Stimulated activated CD4-positive, alpha-beta T cell treated with anti-CD3 and anti-CD28 coated beads, Interleukin-1b, Interleukin-23, amount 100 ng/mL, for 4 hours (primary cell): Measurements from ENCODE around the gene C10orf71.

ENCODE experiments used
- DNase-seq, 2 donors: peaks; one replicate each; pipeline ENCODE4 v3.0.0-alpha.2; 2020; ENCODE audit warnings: low read depth in 2 of 2

The C10orf71 gene

GRCh38 chr10:49292565-49293207 lies 6.3 kb upstream of the C10orf71 start:
- DNase-seq = no peak

DNA sequence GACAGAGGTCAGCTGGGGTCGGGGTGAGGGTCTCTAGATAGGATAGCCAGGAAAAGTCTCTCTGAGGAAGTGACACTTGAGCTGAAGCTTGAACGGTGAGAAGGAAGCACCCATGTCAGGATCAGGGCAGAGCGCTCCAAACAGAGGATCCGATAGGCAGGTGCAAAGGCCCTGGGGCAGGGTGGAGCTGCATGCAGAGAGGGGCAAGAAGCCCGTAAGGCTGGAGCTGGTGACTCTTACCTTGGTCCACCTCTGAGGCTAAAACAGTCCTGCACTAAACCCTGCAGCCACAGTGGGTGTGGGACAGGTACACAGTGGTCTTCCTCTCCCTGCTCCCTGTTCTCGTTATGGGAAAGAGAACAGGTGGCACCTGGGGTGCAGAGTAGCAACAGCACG lies 5.8 kb upstream of the C10orf71 start:
- no peak for DNase-seq

- DNase-seq = no peak
These were observed 4.2 kb upstream of the C10orf71 start for GRCh38 chr10:49294731-49295130.

- DNase-seq = no peak
These were observed 3.7 kb upstream of the C10orf71 start for GRCh38 chr10:49295297-49295696.

GRCh38 chr10:49296382-49296781 lies 2.6 kb upstream of the C10orf71 start:
- no peak for DNase-seq

- DNase-seq = no peak
These were observed 2.1 kb upstream of the C10orf71 start for GRCh38 chr10:49296836-49297235.

GRCh38 chr10:49297818-49298670 lies 926 bp upstream of the C10orf71 start:
- no peak for DNase-seq

- DNase-seq = no peak
These were observed 343 bp upstream of the C10orf71 start for GRCh38 chr10:49298671-49298982.

GRCh38 chr10:49299816-49300139 lies 808 bp downstream of the C10orf71 start:
- no peak for DNase-seq

- no peak for DNase-seq
These were observed 1.4 kb downstream of the C10orf71 start for GRCh38 chr10:49300140-49300974.

- DNase-seq = no peak
These were observed 2.3 kb downstream of the C10orf71 start for GRCh38 chr10:49301302-49301701.

DNA sequence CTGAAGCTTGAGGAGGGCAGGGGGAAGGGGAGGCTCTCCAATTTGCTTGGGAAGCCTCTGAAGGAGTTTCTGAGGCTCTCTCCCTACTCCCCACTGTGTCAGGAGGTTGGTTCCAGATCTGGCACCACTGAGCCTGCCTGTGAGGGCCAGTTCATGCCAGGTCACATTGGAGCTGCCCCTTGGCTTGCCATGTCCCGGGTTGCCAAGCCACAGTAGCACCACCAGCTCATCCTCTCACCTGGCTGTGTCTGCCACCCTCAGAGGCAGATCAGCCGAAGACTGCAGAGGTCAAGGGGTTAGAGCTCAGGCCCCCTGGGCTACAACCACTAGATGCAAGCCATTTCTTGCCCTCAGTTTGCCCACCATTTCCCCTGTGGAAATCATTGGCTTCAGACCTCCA lies 3.1 kb downstream of the C10orf71 start:
- no peak for DNase-seq

- no peak for DNase-seq
These were observed 4.7 kb downstream of the C10orf71 start for GRCh38 chr10:49303711-49304110.

DNA sequence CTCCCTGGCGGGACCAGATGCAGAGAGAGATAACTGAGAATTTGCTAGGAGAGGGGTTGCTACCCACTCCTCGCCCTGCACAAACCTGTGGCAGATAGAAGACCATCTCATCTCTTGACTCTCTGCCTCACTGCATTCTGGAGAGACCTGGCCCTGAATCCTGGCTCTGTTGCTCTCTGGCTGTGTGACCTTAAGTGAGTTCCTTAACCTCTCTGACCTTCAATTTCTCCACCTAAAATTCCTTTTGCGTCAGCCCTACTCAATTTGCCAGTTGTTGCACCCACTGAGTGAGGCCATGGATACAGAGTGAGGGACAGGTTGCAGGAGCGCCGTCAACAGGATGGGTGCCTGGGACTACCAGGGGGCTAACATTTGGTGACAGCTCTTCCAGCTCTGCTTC lies 5.2 kb downstream of the C10orf71 start:
- no peak for DNase-seq

GRCh38 chr10:49307921-49308320 lies 9.0 kb downstream of the C10orf71 start:
- DNase-seq = no peak

- DNase-seq = no peak
These were observed 9.9 kb downstream of the C10orf71 start for GRCh38 chr10:49308881-49309280.

DNA sequence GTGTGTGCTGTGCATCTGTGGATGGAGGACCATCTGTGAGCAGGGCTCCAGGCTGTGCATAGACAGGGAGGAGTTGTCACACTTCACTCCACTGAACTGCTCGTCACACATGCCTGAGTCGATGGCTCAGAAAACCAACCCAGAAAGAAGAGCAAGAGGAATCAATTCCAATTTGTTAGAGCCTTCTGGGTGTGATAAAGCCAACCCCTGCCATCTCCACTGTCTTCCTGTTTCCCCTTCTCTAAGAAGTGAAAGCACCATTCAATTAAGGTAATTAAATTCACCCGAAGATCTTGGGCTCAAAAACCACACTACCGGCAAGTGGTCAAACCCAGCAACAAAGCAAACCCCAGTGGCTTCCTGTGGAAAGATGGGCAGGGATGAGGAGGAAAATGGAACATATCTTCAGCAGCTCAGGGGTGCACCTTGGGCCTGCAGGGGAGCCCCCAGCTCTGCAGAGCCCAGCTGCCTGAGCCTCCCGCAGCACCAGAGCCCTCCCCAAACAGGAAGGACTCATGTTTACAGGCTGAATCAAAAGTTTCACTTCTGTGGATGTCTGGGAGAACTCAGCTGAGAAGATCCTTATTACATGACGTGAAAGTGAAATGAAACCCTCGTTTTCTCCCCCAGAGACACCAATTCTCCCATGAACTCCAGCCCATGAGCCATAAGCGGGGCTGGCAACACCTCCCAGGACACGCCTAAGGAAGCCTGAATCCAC lies 10.9 kb downstream of the C10orf71 start:
- DNase-seq = no peak

DNA sequence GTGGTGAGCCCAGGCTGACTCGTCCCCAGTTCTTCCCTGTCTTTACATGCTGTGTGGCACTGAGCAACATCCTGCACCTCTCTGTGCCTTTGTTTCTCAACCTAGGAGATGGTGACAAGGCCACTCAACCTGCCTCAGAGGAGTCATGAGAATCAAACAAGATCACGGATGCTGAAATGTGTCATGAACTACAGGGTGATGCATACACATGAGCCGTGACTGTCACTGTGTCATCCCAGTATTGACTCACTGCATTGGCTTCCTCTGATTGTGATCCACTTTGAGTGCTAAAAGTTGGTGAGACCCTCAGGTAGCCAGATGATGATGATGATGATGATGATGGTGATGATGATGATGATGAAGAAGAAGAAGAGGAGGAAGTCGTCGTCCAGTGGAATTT lies 11.5 kb downstream of the C10orf71 start:
- DNase-seq = no peak

DNA sequence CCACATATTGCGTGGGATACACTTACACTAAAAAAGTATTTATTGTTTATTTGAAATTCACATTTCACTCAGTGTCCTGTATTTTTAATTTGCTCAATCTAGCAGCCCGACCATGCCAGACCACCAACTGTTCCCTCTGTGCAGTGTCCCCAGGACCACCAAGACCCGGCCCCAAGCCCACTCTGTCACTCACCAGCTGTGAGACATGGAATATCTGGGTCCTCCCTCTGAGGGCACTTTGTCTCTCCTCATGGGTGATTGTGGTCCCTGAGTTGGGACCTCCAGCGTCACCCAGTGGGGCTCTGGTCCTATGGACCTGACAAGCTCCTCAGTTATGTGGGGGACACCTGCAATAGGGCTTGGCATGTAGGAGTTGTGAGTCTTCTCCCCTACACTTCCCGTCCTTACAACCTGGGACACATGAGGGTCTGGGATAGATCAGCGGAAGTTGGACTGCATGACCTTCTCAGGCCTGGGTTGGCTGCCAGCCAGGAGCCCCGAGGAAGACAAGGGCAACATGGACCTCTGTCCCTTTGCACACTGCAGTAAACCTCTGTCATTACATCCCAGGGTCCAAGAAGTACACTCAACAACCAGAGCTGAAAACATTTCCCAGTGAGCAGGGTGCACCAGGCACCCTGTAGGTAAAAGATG lies 12.1 kb downstream of the C10orf71 start:
- DNase-seq = no peak

DNA sequence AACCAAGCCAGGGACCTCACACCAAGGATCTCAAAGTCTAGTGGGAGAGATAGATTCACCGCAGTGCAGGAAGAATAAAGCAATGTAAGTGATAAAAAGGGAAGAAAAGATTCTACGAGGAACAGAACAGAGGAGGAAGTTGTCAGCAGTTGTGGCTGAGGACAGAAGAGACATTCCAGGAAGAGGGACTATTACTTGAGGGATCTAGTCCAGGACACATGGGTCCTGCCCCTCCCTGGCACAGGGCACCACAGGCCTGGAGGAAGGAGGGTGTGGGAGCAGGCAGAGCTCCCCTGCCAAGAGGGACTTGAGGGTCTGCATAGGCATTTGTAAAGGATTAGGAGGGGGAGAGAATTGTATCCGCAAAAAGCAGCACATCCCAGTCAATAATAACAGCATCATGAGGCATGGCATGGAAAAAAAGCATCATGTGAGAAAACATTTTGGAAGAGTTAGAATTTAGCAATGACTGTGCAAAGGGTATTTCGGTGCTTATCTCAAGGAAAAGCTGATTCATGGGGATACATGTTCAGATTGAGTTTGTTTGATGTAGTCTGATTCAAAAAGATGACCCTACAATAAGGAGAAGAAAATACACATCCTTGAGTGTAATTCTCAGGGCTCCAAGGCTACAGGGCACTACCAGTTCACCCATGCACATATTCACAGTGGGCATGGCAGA lies 12.7 kb downstream of the C10orf71 start:
- DNase-seq = no peak

DNA sequence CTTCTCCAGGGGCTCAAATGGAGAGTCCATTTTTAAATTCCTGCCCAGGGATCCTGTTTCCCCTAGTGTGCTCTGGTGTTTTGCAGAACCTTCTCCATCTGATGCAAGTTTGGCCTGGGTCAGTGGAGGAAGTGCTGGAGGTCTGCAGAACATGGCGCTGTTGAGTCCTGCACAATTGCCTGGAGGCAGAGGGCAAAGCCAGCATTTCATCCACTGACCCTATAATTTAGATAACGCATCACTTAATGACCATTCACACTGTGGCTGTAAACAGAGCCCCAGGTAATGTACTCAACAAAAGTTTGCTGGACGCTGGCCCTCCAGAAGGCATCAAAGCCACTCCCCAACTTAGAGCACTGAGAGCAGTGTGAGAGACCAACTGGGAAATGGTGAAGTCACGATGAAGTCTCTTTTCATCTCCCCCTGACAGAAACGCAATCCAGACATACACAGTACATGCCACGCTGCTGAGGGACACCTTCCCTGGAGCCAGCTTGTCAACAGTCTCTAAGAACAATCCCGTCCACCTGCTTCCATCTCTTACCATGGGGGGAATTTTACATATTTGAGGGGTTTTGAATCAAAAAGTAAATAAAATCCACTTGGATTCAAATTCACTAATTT lies 13.4 kb downstream of the C10orf71 start:
- DNase-seq = no peak
